Measurements from ENCODE around the gene PPP1R13L. TPM values are rescaled to one million over a fixed set of nuclear protein-coding genes. Genes with fewer than 3 reads are reported as not detected.

The PPP1R13L gene
- total and polyA plus RNA-seq, 11 donors, result 92.3 to 400 (median 139) TPM

DNA sequence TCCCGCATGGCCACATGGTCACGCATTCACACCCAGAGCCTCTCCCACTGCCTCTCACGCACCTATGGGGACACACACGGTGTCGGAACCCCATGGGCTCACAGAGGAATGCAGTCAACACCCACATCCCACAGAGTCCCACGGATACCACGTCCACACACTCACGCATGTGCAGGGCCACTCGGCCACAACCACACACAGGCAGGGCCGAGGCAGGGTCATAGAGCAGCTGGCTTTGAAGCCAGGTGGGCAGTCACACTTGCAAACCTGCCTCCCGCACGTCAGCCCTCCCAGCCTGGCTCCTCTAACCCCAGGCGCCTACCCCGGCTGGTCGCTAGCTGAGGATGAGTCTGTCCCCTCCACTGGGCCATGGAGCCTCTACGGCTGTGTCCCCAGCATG, 42.6 kb downstream of the PPP1R13L start:
- no peak for DNase-seq
- H3K36me3 ChIP-seq, result peaks cover 0 to 38% (median 19%) of the 10 kb centered on the region in 9 donors
- no peak for TF ChIP-seq CTCF (IDR thresholded peaks at IDR 0.05)
- no peak for TF ChIP-seq POLR2A (IDR thresholded peaks at IDR 0.05)

GRCh38 chr19:45361608-45362007, 43.3 kb downstream of the PPP1R13L start:
- H3K36me3 ChIP-seq, result peaks cover 0 to 41% (median 19%) of the 10 kb centered on the region in 9 donors
- DNase-seq, result no peak
- no peaks in the 10 kb centered on the region for H3K27me3 ChIP-seq
- H3K27ac ChIP-seq, result no peak overlapping the region
- no peaks in the 10 kb centered on the region for H3K9me3 ChIP-seq
- TF ChIP-seq CTCF (IDR thresholded peaks at IDR 0.05), result no peak
- no peak for TF ChIP-seq POLR2A (IDR thresholded peaks at IDR 0.05)
- no peaks in the 10 kb centered on the region for H3K4me1 ChIP-seq
- WGBS, 4 donors, result 90 to 94% (median 94%) methylated on average over 14 of the region's 14 CpGs
- no peak overlapping the region for H3K4me3 ChIP-seq
- no peak for ATAC-seq
- intact Hi-C loops (cut with DNase I), result no loop called here

More for the DNA sequence above, 42.6 kb downstream of the PPP1R13L start:
- intact Hi-C loops (cut with DNase I), result no loop called here
- no peak for ATAC-seq
- no peaks in the 10 kb centered on the region for H3K4me1 ChIP-seq
- H3K27ac ChIP-seq, result no peak overlapping the region
- H3K4me3 ChIP-seq, result no peak overlapping the region
- H3K27me3 ChIP-seq, result no peaks in the 10 kb centered on the region
- no peaks in the 10 kb centered on the region for H3K9me3 ChIP-seq
- WGBS, 4 donors, result 90 to 96% (median 92%) methylated on average over 12 to 16 of the region's 16 CpGs

GRCh38 chr19:45358213-45358792, 46.6 kb downstream of the PPP1R13L start:
- Histone ChIP-seq H3K4me3 (no peak overlapping the region), H3K4me1 (no peaks in the 10 kb centered on the region), H3K27me3 (no peaks in the 10 kb centered on the region), H3K27ac (no peak overlapping the region), H3K36me3 (peaks cover 0 to 56% (median 20%) of the 10 kb centered on the region in 9 donors), H3K9me3 (no peaks in the 10 kb centered on the region)
- TF ChIP-seq CTCF (IDR thresholded peaks at IDR 0.05) (no peak), POLR2A (IDR thresholded peaks at IDR 0.05) (no peak)
- WGBS, 4 donors, result 92 to 93% (median 93%) methylated on average over 12 of the region's 12 CpGs
- ATAC-seq (no peak), DNase-seq (no peak)
- intact Hi-C loops (cut with DNase I), result no loop called here

DNA sequence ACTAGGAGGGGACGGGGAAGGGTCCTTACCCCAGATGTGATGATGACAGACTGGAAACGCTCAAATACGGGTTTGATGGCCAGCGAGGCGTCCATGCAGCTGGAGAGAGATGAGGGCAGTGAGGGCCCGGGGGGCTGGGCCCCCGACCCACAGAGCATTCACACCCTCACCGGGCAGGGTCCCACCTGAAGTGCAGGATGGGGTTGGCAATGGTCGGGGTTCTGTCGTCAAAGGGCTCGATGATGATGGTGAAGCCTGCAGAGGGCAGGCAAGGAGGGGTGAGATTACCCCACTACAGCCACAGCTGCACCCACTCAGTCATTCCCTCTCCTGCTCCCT, 47.5 kb downstream of the PPP1R13L start:
- DNase-seq (no peak), ATAC-seq (no peak)
- Histone ChIP-seq H3K4me3 (no peak overlapping the region), H3K27me3 (no peaks in the 10 kb centered on the region), H3K4me1 (no peaks in the 10 kb centered on the region), H3K27ac (no peak overlapping the region), H3K36me3 (peaks cover 0 to 64% (median 25%) of the 10 kb centered on the region in 9 donors), H3K9me3 (no peaks in the 10 kb centered on the region)
- intact Hi-C loops (cut with DNase I), result no loop called here
- WGBS, 4 donors, result 88 to 96% (median 94%) methylated on average over 11 of the region's 11 CpGs
- TF ChIP-seq POLR2A (IDR thresholded peaks at IDR 0.05) (no peak), CTCF (IDR thresholded peaks at IDR 0.05) (no peak)

All from heart left ventricle (tissue), 16 donors.